H1 (cell line): ENCODE measurements around the gene TMEM185B. TPM values are rescaled to one million over a fixed set of nuclear protein-coding genes. Genes with fewer than 3 reads are reported as not detected.

Experiments
- ASH2L ChIP-seq: fragments of 200-600, 300-600 bp; sonication (generic); IDR thresholded peaks from one replicate; pipeline ENCODE4 v1.7.1; 2017; ENCODE audit warnings: low read length
- BACH1 ChIP-seq: IDR thresholded peaks from 2 replicates; pipeline ENCODE4 v1.6.1; 2012; ENCODE audit warnings: low read length, improper control_type of control experiment
- BCL11A ChIP-seq, 2 experiments: IDR thresholded peaks; one replicate each; pipeline ENCODE4 v1.6.1; 2011; ENCODE audit warnings: low read depth in 2 of 2, low read length in 2 of 2, mild to moderate bottlenecking in 2 of 2
- CBX8 ChIP-seq: fragments of 300-800, 300-1000 bp; sonication (generic); IDR thresholded peaks from 2 replicates; pipeline ENCODE4 v1.7.1; 2016; ENCODE audit warnings: low read depth, low read length, borderline replicate concordance
- CTCF ChIP-seq, 3 experiments: IDR thresholded peaks; 1 replicate in 2 of 3; 2 replicates in 1 of 3; pipeline versions ENCODE4 v1.5.1 to v1.6.1; 2011; ENCODE audit warnings: low read length in 3 of 3, mild to moderate bottlenecking in 3 of 3, inconsistent platforms in 2 of 3, low read depth in 1 of 3, moderate library complexity in 1 of 3; ENCODE audit not compliant: insufficient read depth in 1 of 3; ENCODE audit errors: control extremely low read depth in 1 of 3
- EP300 ChIP-seq, 2 experiments: IDR thresholded peaks; 1 replicate in 1 of 2; 2 replicates in 1 of 2; pipeline ENCODE4 v1.6.1; 2011 to 2012; ENCODE audit warnings: low read depth in 2 of 2, low read length in 2 of 2, mild to moderate bottlenecking in 2 of 2, borderline replicate concordance in 1 of 2, inconsistent platforms in 1 of 2, moderate library complexity in 1 of 2
- HDAC6 ChIP-seq: IDR thresholded peaks from one replicate; pipeline ENCODE4 v1.7.1; 2012; ENCODE audit warnings: low read depth, mild to moderate bottlenecking, inconsistent platforms, low read length, moderate library complexity
- JUN ChIP-seq: IDR thresholded peaks from 2 replicates; pipeline ENCODE4 v1.6.1; 2011; ENCODE audit warnings: low read depth, mild to moderate bottlenecking, improper control_type of control experiment, low read length
- MAFK ChIP-seq: IDR thresholded peaks from 2 replicates; pipeline ENCODE4 v1.6.1; 2012; ENCODE audit warnings: low read depth, mild to moderate bottlenecking, improper control_type of control experiment, low read length
- POLR2A ChIP-seq, 2 experiments: IDR thresholded peaks; 1 replicate in 1 of 2; 2 replicates in 1 of 2; pipeline ENCODE4 v1.6.1; 2011; ENCODE audit warnings: low read depth in 2 of 2, low read length in 2 of 2, mild to moderate bottlenecking in 2 of 2; ENCODE audit errors: control extremely low read depth in 1 of 2
- POLR2AphosphoS5 ChIP-seq: IDR thresholded peaks from 2 replicates; pipeline ENCODE4 v1.6.1; 2011; ENCODE audit warnings: low read depth, low read length
- RFX5 ChIP-seq: IDR thresholded peaks from 2 replicates; pipeline ENCODE4 v1.6.1; 2011; ENCODE audit warnings: low read depth, low read length, improper control_type of control experiment, borderline replicate concordance
- RNF2 ChIP-seq: fragments of 200-900, 300-1000 bp; sonication (generic); IDR thresholded peaks from 2 replicates; pipeline ENCODE4 v1.7.1; 2016; ENCODE audit warnings: borderline replicate concordance, low read depth, mild to moderate bottlenecking, antibody characterized with exemption, low read length; ENCODE audit not compliant: poor library complexity, severe bottlenecking; ENCODE audit errors: missing control alignments
- RXRA ChIP-seq: IDR thresholded peaks from 2 replicates; pipeline ENCODE4 v1.6.1; 2011; ENCODE audit warnings: low read depth, mild to moderate bottlenecking, low read length, moderate library complexity; ENCODE audit not compliant: insufficient read depth
- SIN3A ChIP-seq, 2 experiments: IDR thresholded peaks in 1 of 2; conservative IDR thresholded peaks in 1 of 2; 2 replicates each; pipeline ENCODE4 v1.6.1; 2011 to 2012; ENCODE audit warnings: low read length in 2 of 2, improper control_type of control experiment in 1 of 2, low read depth in 1 of 2, mild to moderate bottlenecking in 1 of 2
- SIRT6 ChIP-seq: IDR thresholded peaks from one replicate; pipeline ENCODE4 v1.7.1; 2012; ENCODE audit warnings: low read length, inconsistent platforms
- SP2 ChIP-seq: IDR thresholded peaks from 2 replicates; pipeline ENCODE4 v1.6.1; 2012; ENCODE audit warnings: mild to moderate bottlenecking, low read length, inconsistent platforms
- TEAD4 ChIP-seq: IDR thresholded peaks from 2 replicates; pipeline ENCODE4 v1.6.1; 2012; ENCODE audit warnings: low read depth, low read length, inconsistent platforms, mixed read lengths
- YY1 ChIP-seq: IDR thresholded peaks from 2 replicates; pipeline ENCODE4 v1.6.1; 2011; ENCODE audit warnings: low read depth, mild to moderate bottlenecking, low read length
- polyA plus RNA-seq, 7 experiments: library from polyadenylated mRNA; depleted of rRNA in 3 of 7; stranded (reverse) in 5 of 7; unstranded in 2 of 7; fragments of >200 nt in 5 of 7; fragments of 200-250 nt in 2 of 7; gene quantifications; 1 replicate in 5 of 7; 2 replicates in 1 of 7; 4 replicates in 1 of 7; pipeline versions ENCODE4 v1.2.1 to v1.2.3, GENCODE V29; 2011 to 2013; ENCODE audit warnings: missing spikeins in 2 of 7, mixed read lengths in 2 of 7
- total RNA-seq: library from RNA; stranded (reverse); fragmentation: NEBNext Ultra II Directional; extraction: Animal tissue kit (Norgen Biotek cat#: 25700); gene quantifications from 2 replicates; pipeline ENCODE4 v1.2.1, GENCODE V29; 2021
- TF ChIP-seq, protein P1 (sequence below): IDR thresholded peaks from 2 replicates; pipeline ENCODE4 v1.6.1; 2011; ENCODE audit warnings: low read length, improper control_type of control experiment

Gene TMEM185B
- total and polyA plus RNA-seq, 2 of the 8 experiments (the other 6 are each of a cell fraction or from before 2014, with no cell fraction given) = 13.5 to 14.0 TPM

- TF ChIP-seq JUN (no peak), CTCF (IDR thresholded peaks at IDR 0.05; ENCODE audit: control extremely low read depth in 1 of 3, insufficient read depth in 1 of 3, low read depth in 1 of 3, low read length in 3 of 3) (peak; percentile 30 to 50 (median 49); a peak in 3 of 4 replicates), MAFK (no peak), POLR2AphosphoS5 (peak; percentile 52), BACH1 (0 out of 2 replicates have a peak, but pooled peaks have one; percentile 12), TEAD4 (no peak), CBX8 (no peak), ASH2L (peak; percentile 92), RXRA (no peak), SIN3A (conservative IDR thresholded peaks at IDR 0.05 in 1 of 2, IDR thresholded peaks at IDR 0.05 in 1 of 2; ENCODE audit: low read depth in 1 of 2, low read length in 2 of 2) (no peak), SP2 (no peak), BCL11A (IDR thresholded peaks at IDR 0.05; ENCODE audit: low read depth in 2 of 2, low read length in 2 of 2) (no peak), YY1 (no peak), RFX5 (no peak), HDAC6 (no peak), SIRT6 (no peak), POLR2A (IDR thresholded peaks at IDR 0.05; ENCODE audit: control extremely low read depth in 1 of 2, low read depth in 2 of 2, low read length in 2 of 2) (peak in 1 of 2 experiments; percentile 69; a peak in 1 of 3 replicates), EP300 (IDR thresholded peaks at IDR 0.05; ENCODE audit: borderline replicate concordance in 1 of 2, low read depth in 2 of 2, low read length in 2 of 2) (no peak), RNF2 (no peak)
- TF ChIP-seq, protein P1, sequence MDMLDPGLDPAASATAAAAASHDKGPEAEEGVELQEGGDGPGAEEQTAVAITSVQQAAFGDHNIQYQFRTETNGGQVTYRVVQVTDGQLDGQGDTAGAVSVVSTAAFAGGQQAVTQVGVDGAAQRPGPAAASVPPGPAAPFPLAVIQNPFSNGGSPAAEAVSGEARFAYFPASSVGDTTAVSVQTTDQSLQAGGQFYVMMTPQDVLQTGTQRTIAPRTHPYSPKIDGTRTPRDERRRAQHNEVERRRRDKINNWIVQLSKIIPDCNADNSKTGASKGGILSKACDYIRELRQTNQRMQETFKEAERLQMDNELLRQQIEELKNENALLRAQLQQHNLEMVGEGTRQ = peak; percentile 94
Observed at GRCh38 chr2:120223034-120223912, at the start of gene TMEM185B (continued).
